GM12878 (cell line): Measurements from ENCODE around the gene KIF21A. TPM values are rescaled to one million over a fixed set of nuclear protein-coding genes. Genes with fewer than 3 reads are reported as not detected.

Experiments used
- ATAC-seq: fragments of 200-7000 bp; cut with Tn5 transposase; 3 replicates; pipeline ENCODE4 v1.9.1; 2020; ENCODE audit warnings: mild to moderate bottlenecking, moderate library complexity
- BruUV-seq: library from RNA; stranded (reverse); fragments of 400-500 nt; replicated peaks from 2 replicates; lab custom pipeline; 2021; lab: Mats Ljungman, UMichigan
- CTCF ChIA-PET: fragments of 300-600 bp; sonication (Branson Sonifier 250); formaldehyde crosslinking; extraction: SDS; loops from one replicate; lab custom pipeline; 2021; ENCODE audit warnings: inconsistent platforms; lab: Yijun Ruan, JAX
- POLR2A ChIA-PET: fragments of 350-600 bp; formaldehyde crosslinking; extraction: SDS; loops from one replicate; lab custom pipeline; 2021; ENCODE audit warnings: inconsistent platforms; lab: Charles Lee
- RAD21 ChIA-PET: fragments of 300-600 bp; sonication (Branson Sonifier 250); formaldehyde crosslinking; loops from one replicate; lab custom pipeline; 2023; ENCODE audit warnings: antibody characterized with exemption; ENCODE audit not compliant: unreplicated experiment; lab: Charles Lee
- SMC1A ChIA-PET: fragments of 300-600 bp; sonication (Branson Sonifier 250); formaldehyde crosslinking; loops from one replicate; lab custom pipeline; 2023; ENCODE audit not compliant: unreplicated experiment, uncharacterized antibody; lab: Charles Lee
- DNase-seq: peaks from one replicate; pipeline ENCODE4 v3.0.0-alpha.2; 2011; ENCODE audit warnings: low read depth, low spot score
- FAIRE-seq: peaks from 3 replicates; lab custom pipeline; 2011; peaks lifted over from hg19 to GRCh38; lab: Jason Lieb, UNC
- H2AFZ ChIP-seq: 2 replicates; pipeline ENCODE4 v1.6.0; 2011; ENCODE audit warnings: low read depth, low read length, control low read depth; ENCODE audit not compliant: control insufficient read depth
- H3K27ac ChIP-seq: 2 replicates; pipeline ENCODE4 v1.5.1; 2011; ENCODE audit warnings: control low read depth; ENCODE audit not compliant: control insufficient read depth, insufficient read depth
- H3K27me3 ChIP-seq, 2 experiments: replicated peaks in 1 of 2; 2 replicates each; pipeline versions ENCODE4 v1.6.0 to v1.6.1; 2011; ENCODE audit warnings: low read length in 1 of 2; ENCODE audit not compliant: control insufficient read depth in 2 of 2, insufficient read depth in 2 of 2
- H3K36me3 ChIP-seq, 2 experiments: 2 replicates each; pipeline ENCODE4 v1.5.1; 2011; ENCODE audit warnings: low read length in 1 of 2; ENCODE audit not compliant: control insufficient read depth in 2 of 2, insufficient read depth in 2 of 2
- H3K4me1 ChIP-seq: 2 replicates; pipeline ENCODE4 v1.6.1; 2011; ENCODE audit warnings: mild to moderate bottlenecking, low read length, moderate library complexity, mixed read lengths; ENCODE audit not compliant: control insufficient read depth, insufficient read depth
- H3K4me2 ChIP-seq: 2 replicates; pipeline ENCODE4 v1.6.0; 2011; ENCODE audit warnings: control low read depth; ENCODE audit not compliant: control insufficient read depth, insufficient read depth
- H3K4me3 ChIP-seq: fragments of 200-600 bp; sonication (generic); 2 replicates; pipeline ENCODE4 v1.5.1; 2016
- H3K79me2 ChIP-seq: 2 replicates; pipeline ENCODE4 v1.6.0; 2011; ENCODE audit warnings: low read length; ENCODE audit not compliant: control insufficient read depth, insufficient read depth
- H3K9ac ChIP-seq: 2 replicates; pipeline ENCODE4 v1.8.0; 2011; ENCODE audit warnings: low read length, control low read depth, mixed read lengths; ENCODE audit not compliant: control insufficient read depth, insufficient read depth
- H3K9me3 ChIP-seq: replicated peaks from 3 replicates; pipeline ENCODE4 v1.5.1; 2011; ENCODE audit warnings: mild to moderate bottlenecking, low read length; ENCODE audit not compliant: control insufficient read depth, insufficient read depth
- H4K20me1 ChIP-seq: 2 replicates; pipeline ENCODE4 v1.6.0; 2011; ENCODE audit not compliant: control insufficient read depth, insufficient read depth
- CREB1 ChIP-seq: IDR thresholded peaks from 2 replicates; pipeline ENCODE4 v1.6.1; 2012; ENCODE audit warnings: low read depth, mild to moderate bottlenecking, inconsistent platforms
- CREM ChIP-seq: IDR thresholded peaks from 2 replicates; pipeline ENCODE4 v1.6.1; 2014; ENCODE audit warnings: antibody characterized with exemption, low read depth
- E2F4 ChIP-seq: IDR thresholded peaks from 2 replicates; pipeline ENCODE4 v1.6.1; 2012; ENCODE audit warnings: low read depth, low read length, improper control_type of control experiment
- FOXM1 ChIP-seq: IDR thresholded peaks from 2 replicates; pipeline ENCODE4 v1.6.1; 2012; ENCODE audit warnings: low read depth, mild to moderate bottlenecking, inconsistent platforms, low read length, moderate library complexity
- JUNB ChIP-seq: IDR thresholded peaks from 2 replicates; pipeline ENCODE4 v1.6.1; 2016; ENCODE audit warnings: antibody characterized with exemption, mild to moderate bottlenecking
- MEF2A ChIP-seq: IDR thresholded peaks from 2 replicates; pipeline ENCODE4 v1.6.1; 2011; ENCODE audit warnings: low read depth, mild to moderate bottlenecking, low read length, moderate library complexity; ENCODE audit not compliant: insufficient read depth
- MTA2 ChIP-seq: fragments of 450-650 bp; IDR thresholded peaks from 2 replicates; pipeline ENCODE4 v1.6.1; 2016; ENCODE audit warnings: low read depth, mild to moderate bottlenecking, moderate library complexity
- NFIC ChIP-seq: IDR thresholded peaks from 2 replicates; pipeline ENCODE4 v1.6.1; 2012; ENCODE audit warnings: low read depth, mild to moderate bottlenecking, inconsistent platforms, low read length, moderate library complexity
- NFYA ChIP-seq: IDR thresholded peaks from 2 replicates; pipeline ENCODE4 v1.6.1; 2011; ENCODE audit warnings: low read depth, mild to moderate bottlenecking, low read length, improper control_type of control experiment, borderline replicate concordance
- POU2F2 ChIP-seq: IDR thresholded peaks from 3 replicates; pipeline ENCODE4 v1.6.1; 2011; ENCODE audit warnings: low read depth, mild to moderate bottlenecking, low read length, borderline replicate concordance
- RAD21 ChIP-seq: IDR thresholded peaks from 2 replicates; pipeline ENCODE4 v1.6.1; 2011; ENCODE audit warnings: mild to moderate bottlenecking, low read depth, low read length, moderate library complexity; ENCODE audit not compliant: insufficient read depth
- RUNX3 ChIP-seq: IDR thresholded peaks from 2 replicates; pipeline ENCODE4 v1.6.1; 2012; ENCODE audit warnings: low read length, inconsistent platforms
- TCF7 ChIP-seq: IDR thresholded peaks from 2 replicates; pipeline ENCODE4 v1.6.1; 2014; ENCODE audit warnings: antibody characterized with exemption, borderline replicate concordance
- ZBED1 ChIP-seq: IDR thresholded peaks from 2 replicates; pipeline ENCODE4 v1.6.1; 2016; ENCODE audit warnings: borderline replicate concordance
- ZNF384 ChIP-seq: IDR thresholded peaks from 2 replicates; pipeline ENCODE4 v1.6.1; 2012; ENCODE audit warnings: low read depth, mild to moderate bottlenecking, low read length, improper control_type of control experiment, borderline replicate concordance
- in situ Hi-C: fragments of 300-500 bp; cut with MboI; formaldehyde crosslinking; loops from 9 replicates; pipeline ENCODE4 v1.14.3; 2018; ENCODE audit warnings: mixed read lengths
- intact Hi-C: fragments of 100-400 bp; cut with micrococcal nuclease; formaldehyde crosslinking; loops from one replicate; pipeline ENCODE4 v1.14.2; 2022; ENCODE audit not compliant: unreplicated experiment
- polyA plus RNA-seq, 11 experiments: library from polyadenylated mRNA; depleted of rRNA in 4 of 11; unstranded in 6 of 11; stranded (reverse) in 5 of 11; fragments of >200 nt; fragmentation: Nextera tagmentation in 4 of 11; fragmentation: Illumina TruSeq in 1 of 11; extraction: Ambion mirVana in 4 of 11; extraction: Trizol in 1 of 11; gene quantifications; 1 replicate in 1 of 11; 2 replicates in 10 of 11; pipeline versions ENCODE4 v1.2.1 to v1.2.3, GENCODE V29; 2011 to 2016; ENCODE audit warnings: inconsistent platforms in 2 of 11, missing spikeins in 2 of 11, low read depth in 1 of 11
- total RNA-seq, 4 experiments: library from RNA; depleted of rRNA in 3 of 4; stranded (reverse); fragments of >200 nt in 3 of 4; fragmentation: Illumina TruSeq in 1 of 4; extraction: Trizol in 1 of 4; gene quantifications; 2 replicates each; pipeline versions ENCODE4 v1.2.1 to v1.2.3, GENCODE V29; 2013 to 2021
- TF ChIP-seq, protein P1 (sequence below): IDR thresholded peaks from 2 replicates; pipeline ENCODE4 v1.6.1; 2012; ENCODE audit warnings: low read length, inconsistent platforms
- TF ChIP-seq, protein P2 (sequence below): fragments of 450-650 bp; IDR thresholded peaks from 2 replicates; pipeline ENCODE4 v1.6.1; 2017; ENCODE audit warnings: antibody characterized with exemption, mild to moderate bottlenecking, moderate library complexity
- TF ChIP-seq, protein P3 (sequence below): IDR thresholded peaks from 2 replicates; pipeline ENCODE4 v1.6.1; 2011; ENCODE audit warnings: borderline replicate concordance, low read depth, mild to moderate bottlenecking, moderate library complexity, low read length; ENCODE audit not compliant: insufficient read depth, poor library complexity, severe bottlenecking

The KIF21A gene
- total and polyA plus RNA-seq, 10 of the 15 experiments (the other 5 are each of a cell fraction or from before 2014, with no cell fraction given): 21.3 to 42.1 (median 24.5) TPM

- SMC1A ChIA-PET: interaction anchor here (0.6 to 6.1 kb wide), 12 partner anchors 11 to 261 kb away, joined by 3 to 33 read pairs (median 4); partner anchors contain the start of gene KIF21A
- Histone ChIP-seq H3K27me3 (no peaks in the 10 kb centered on the region), H2AFZ (no peak overlapping the region), H3K36me3 (no peaks in the 10 kb centered on the region; a peak in 1 of 4 replicates), H3K4me2 (no peak overlapping the region), H3K4me1 (peaks cover 6% of the 10 kb centered on the region), H3K9me3 (no peaks in the 10 kb centered on the region), H3K27ac (no peak overlapping the region), H4K20me1 (no peaks in the 10 kb centered on the region), H3K9ac (no peak overlapping the region), H3K4me3 (no peak overlapping the region), H3K79me2 (peaks cover 14% of the 10 kb centered on the region)
- ATAC-seq (peak; percentile 78), FAIRE-seq (peak; percentile 23), DNase-seq (peak; percentile 32)
- BruUV-seq: no TSS peak
- CTCF ChIA-PET: interaction anchor here (0.9 to 1.4 kb wide), 5 partner anchors 16 to 80 kb away, joined by 3 to 4 read pairs (median 3); no protein-coding TSS in a partner anchor
- POLR2A ChIA-PET: interaction anchor here (0.7 kb wide), 1 partner anchor 15 kb away, joined by 3 read pairs; no protein-coding TSS in a partner anchor
- intact Hi-C loops (no loop called here), in situ Hi-C loops (no loop called here)
- RAD21 ChIA-PET: interaction anchor here (1.0 to 1.3 kb wide), 4 partner anchors 29 to 61 kb away, joined by 3 to 4 read pairs (median 3); no protein-coding TSS in a partner anchor
- TF ChIP-seq TCF7: peak; percentile 63
- no peak for TF ChIP-seq ZNF384
- TF ChIP-seq RAD21: no peak
- TF ChIP-seq, protein P1, sequence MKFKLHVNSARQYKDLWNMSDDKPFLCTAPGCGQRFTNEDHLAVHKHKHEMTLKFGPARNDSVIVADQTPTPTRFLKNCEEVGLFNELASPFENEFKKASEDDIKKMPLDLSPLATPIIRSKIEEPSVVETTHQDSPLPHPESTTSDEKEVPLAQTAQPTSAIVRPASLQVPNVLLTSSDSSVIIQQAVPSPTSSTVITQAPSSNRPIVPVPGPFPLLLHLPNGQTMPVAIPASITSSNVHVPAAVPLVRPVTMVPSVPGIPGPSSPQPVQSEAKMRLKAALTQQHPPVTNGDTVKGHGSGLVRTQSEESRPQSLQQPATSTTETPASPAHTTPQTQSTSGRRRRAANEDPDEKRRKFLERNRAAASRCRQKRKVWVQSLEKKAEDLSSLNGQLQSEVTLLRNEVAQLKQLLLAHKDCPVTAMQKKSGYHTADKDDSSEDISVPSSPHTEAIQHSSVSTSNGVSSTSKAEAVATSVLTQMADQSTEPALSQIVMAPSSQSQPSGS: peak; percentile 52; the same call in 1 of the 2 replicates
- TF ChIP-seq ZBED1: peak; percentile 68; the same call in 1 of the 2 replicates
- TF ChIP-seq CREB1: 0 out of 2 replicates have a peak, but pooled peaks have one; percentile 25
- peak; percentile 27; the same call in 1 of the 2 replicates for TF ChIP-seq MTA2
- TF ChIP-seq, protein P2, sequence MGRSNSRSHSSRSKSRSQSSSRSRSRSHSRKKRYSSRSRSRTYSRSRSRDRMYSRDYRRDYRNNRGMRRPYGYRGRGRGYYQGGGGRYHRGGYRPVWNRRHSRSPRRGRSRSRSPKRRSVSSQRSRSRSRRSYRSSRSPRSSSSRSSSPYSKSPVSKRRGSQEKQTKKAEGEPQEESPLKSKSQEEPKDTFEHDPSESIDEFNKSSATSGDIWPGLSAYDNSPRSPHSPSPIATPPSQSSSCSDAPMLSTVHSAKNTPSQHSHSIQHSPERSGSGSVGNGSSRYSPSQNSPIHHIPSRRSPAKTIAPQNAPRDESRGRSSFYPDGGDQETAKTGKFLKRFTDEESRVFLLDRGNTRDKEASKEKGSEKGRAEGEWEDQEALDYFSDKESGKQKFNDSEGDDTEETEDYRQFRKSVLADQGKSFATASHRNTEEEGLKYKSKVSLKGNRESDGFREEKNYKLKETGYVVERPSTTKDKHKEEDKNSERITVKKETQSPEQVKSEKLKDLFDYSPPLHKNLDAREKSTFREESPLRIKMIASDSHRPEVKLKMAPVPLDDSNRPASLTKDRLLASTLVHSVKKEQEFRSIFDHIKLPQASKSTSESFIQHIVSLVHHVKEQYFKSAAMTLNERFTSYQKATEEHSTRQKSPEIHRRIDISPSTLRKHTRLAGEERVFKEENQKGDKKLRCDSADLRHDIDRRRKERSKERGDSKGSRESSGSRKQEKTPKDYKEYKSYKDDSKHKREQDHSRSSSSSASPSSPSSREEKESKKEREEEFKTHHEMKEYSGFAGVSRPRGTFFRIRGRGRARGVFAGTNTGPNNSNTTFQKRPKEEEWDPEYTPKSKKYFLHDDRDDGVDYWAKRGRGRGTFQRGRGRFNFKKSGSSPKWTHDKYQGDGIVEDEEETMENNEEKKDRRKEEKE: no peak
- peak; percentile 72 for TF ChIP-seq MEF2A
- TF ChIP-seq CREM: peak; percentile 33
- TF ChIP-seq, protein P3, sequence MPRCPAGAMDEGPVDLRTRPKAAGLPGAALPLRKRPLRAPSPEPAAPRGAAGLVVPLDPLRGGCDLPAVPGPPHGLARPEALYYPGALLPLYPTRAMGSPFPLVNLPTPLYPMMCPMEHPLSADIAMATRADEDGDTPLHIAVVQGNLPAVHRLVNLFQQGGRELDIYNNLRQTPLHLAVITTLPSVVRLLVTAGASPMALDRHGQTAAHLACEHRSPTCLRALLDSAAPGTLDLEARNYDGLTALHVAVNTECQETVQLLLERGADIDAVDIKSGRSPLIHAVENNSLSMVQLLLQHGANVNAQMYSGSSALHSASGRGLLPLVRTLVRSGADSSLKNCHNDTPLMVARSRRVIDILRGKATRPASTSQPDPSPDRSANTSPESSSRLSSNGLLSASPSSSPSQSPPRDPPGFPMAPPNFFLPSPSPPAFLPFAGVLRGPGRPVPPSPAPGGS: peak; percentile 70
- TF ChIP-seq POU2F2: peak; percentile 28; the same call in 1 of the 3 replicates
- TF ChIP-seq E2F4: no peak
- TF ChIP-seq NFIC: peak; percentile 78; the same call in 1 of the 2 replicates
- peak; percentile 74; the same call in 1 of the 2 replicates for TF ChIP-seq FOXM1
- TF ChIP-seq RUNX3: peak; percentile 44; the same call in 1 of the 2 replicates
- TF ChIP-seq JUNB: peak; percentile 58
- no peak for TF ChIP-seq NFYA
Measured at GRCh38 chr12:39402922-39403321, 40.0 kb downstream of the KIF21A start.
